ENCODE results near the gene SEC16A.

SEC16A gene

GRCh38 chr9:136395020-136395340, 87.9 kb downstream of the SEC16A start:
- no peak for DNase-seq

- no peak for DNase-seq
Measured at GRCh38 chr9:136394312-136395019, 88.4 kb downstream of the SEC16A start.

- DNase-seq = no peak
Measured at GRCh38 chr9:136393531-136393930, 89.3 kb downstream of the SEC16A start.

- DNase-seq = no peak
Measured at GRCh38 chr9:136392538-136393449, 90.0 kb downstream of the SEC16A start.

GRCh38 chr9:136391737-136392537, 90.9 kb downstream of the SEC16A start:
- DNase-seq = no peak
